HG02885 (cell line): Measurements from ENCODE around the gene ENOX1.

Source experiments
- ATAC-seq: cut with Tn5 transposase; IDR thresholded peaks from one replicate; pipeline ENCODE4 v1.9.1; 2021; ENCODE audit warnings: mild to moderate bottlenecking; ENCODE audit not compliant: unreplicated experiment, poor library complexity

ENOX1 gene

DNA sequence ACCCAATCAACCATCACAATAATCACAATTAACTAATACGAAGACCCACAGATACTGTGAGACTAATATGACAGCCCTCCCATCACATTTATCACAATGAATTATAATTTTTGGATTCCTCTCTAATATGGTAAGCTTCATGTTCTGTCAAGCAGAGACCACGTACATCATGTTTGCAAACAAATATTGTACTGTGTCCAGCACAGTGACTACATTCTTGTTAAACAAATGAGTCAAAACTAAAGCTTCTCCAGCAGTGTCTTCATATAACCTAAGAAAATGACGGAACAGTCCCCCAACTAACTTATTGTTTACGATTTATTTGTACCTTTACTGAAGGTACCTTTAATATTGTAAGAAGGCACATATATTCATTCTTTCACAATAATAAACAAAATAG, 292.6 kb downstream of the ENOX1 start:
- ATAC-seq, result no peak

GRCh38 chr13:43493496-43494000, 293.2 kb downstream of the ENOX1 start:
- no peak for ATAC-seq

DNA sequence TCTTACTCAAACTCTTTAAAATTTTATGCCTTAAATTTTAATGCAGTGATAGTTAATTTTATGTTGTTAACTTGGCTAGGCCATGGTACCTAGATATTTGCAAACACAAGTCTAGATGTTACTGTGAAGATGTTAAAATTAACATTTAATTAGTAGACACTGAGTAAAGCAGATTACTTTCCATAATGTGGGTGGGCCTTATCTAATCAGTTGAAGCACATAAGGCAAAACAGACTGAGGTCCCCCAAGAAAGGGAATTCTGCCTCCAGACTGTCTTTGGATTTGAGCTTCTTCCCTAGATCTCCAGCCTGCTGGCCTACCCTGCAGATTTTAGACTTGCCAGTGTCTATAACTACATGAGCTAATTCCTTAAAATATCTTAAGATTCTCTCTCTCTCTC, 294.0 kb downstream of the ENOX1 start:
- ATAC-seq, result no peak

- ATAC-seq, result no peak
These were observed 294.5 kb downstream of the ENOX1 start for GRCh38 chr13:43492311-43492710.

GRCh38 chr13:43489233-43489632, 297.5 kb downstream of the ENOX1 start:
- no peak for ATAC-seq

- ATAC-seq, result no peak
These were observed 298.9 kb downstream of the ENOX1 start for GRCh38 chr13:43487885-43488284.

DNA sequence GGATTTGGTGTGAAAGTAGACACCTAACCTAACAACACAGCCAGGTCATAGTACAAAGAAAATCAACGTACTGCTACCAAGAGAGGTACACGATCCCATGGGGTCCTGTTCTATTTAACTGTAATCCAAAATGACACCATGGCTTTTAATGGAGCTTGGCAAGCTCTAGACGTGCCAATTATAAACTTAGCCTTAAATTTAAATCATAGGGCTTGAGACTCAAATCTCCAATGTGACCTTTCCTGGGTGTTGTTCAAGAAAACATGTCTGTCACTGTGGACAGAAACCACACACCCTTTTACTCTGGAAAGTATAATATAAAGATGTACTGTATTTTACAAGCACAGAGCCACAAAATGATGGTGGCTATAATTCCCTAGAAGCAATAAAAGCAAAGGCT, 299.3 kb downstream of the ENOX1 start:
- ATAC-seq, result no peak

- no peak for ATAC-seq
These were observed 302.1 kb downstream of the ENOX1 start for GRCh38 chr13:43484432-43485225.

DNA sequence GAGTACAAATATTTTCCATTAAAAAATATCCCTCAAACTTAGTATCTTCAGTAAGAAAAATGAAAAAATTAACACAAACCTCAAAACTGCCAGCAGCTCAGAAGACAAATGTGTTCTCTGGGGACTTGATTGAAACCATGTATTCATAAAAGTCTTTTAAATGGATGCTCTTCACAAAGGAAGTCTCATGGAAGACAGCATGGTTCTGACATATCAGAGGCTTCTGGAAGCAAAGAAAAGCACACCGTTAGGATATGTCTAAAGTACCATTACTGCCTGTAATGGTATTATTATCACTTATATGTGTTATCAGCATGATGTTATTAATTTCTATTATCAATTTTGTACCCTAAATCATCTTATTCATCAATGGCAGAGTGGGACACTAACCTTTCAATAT, 302.8 kb downstream of the ENOX1 start:
- ATAC-seq, result no peak

GRCh38 chr13:43482641-43483040, 304.1 kb downstream of the ENOX1 start:
- no peak for ATAC-seq

DNA sequence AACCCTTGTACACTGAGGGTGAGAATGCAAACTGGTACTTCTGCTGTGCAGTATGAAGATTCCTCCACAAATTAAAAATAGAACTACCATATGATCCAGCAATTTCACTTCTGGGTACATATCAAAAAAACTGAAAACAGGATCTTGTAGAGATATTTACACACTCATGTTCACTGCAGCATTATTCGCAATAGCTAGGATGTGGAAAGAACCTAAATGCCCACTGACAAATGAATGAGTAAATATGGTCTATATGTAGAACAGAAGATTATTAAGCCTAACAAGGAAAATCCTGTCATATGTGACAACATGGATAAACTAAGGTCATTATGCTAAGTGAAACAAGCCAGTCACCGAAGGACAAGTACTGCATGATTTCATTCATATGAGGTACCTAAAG, 304.7 kb downstream of the ENOX1 start:
- no peak for ATAC-seq

DNA sequence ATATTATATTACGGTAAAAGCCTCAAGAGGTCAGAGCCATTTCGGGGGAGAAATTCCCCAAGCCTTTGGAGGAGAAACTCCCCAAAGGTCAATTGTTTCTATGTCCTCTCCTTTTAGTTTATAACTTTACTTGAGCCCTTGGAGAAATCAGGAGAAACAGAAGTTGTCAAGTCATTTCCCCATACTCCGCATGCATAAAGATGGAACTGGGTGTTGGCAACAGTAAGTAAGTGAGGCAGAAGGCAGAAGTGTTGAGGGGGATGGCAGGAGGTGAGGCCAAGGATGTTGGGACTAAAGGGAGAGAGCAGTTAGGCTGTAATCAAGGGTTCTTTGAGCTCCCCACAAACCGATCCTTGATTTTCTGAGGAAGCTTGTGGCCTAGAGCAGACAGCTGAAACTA, 307.9 kb downstream of the ENOX1 start:
- ATAC-seq, result no peak

- ATAC-seq, result no peak
These were observed 308.6 kb downstream of the ENOX1 start for GRCh38 chr13:43478211-43478610.

- ATAC-seq, result no peak
These were observed 311.6 kb downstream of the ENOX1 start for GRCh38 chr13:43475140-43475539.

DNA sequence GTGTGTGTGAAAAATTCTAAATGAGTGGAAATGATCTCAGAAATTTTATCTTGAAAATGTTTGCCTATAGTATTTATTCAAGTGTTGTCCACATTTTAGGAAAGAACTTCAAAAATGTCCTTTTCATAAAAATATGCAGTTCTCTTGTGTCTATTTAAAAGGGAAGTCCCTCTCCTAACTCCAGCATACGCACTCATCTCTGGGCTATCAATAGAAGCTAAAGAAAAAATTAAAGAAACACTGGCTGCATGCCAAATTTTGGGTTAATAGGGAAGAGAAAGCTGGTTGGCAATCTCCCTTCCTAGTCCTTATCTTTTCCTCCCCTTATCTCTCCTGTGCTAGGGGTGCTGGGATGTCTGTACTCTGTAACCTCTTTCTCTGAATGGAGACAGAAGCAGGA, 313.3 kb downstream of the ENOX1 start:
- no peak for ATAC-seq

DNA sequence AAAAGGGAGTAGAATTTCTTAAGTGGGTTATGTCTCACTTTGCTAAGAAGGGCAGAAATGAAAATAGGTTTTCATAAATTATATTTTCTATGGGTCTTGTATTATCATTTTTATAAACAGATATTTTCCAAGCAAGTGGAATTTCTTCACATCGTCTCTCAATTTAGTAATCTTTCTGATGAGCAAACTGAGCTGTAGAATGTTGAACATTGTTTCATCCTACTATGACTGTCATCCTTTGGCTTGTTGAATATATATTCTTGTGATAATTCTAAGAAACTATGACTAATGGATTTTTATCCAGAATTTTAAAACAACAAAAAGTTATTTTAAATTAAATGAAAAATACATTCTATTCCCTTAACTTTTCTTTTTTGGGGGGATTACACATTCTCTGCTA, 313.8 kb downstream of the ENOX1 start:
- ATAC-seq, result no peak

- ATAC-seq, result no peak
These were observed 314.4 kb downstream of the ENOX1 start for GRCh38 chr13:43472339-43472738.

DNA sequence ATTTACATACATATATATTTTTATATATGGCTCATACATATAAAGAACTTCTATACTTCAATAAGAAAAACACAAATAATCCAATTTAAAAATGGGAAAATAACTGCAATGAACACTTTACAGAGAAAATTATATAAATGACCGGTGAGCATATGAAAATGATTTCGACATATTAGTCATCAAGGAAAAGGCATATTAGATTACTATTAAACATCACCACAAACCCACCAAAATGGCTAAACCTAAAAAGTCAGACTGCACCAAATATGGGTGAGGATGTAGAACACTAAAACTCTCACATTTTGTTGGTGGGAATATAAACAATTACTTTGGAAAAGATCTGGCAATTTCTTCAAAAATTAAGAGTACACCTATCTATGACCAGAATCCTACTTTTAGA, 316.2 kb downstream of the ENOX1 start:
- no peak for ATAC-seq

- no peak for ATAC-seq
These were observed 317.0 kb downstream of the ENOX1 start for GRCh38 chr13:43469791-43470190.

GRCh38 chr13:43464578-43465264, 322.1 kb downstream of the ENOX1 start:
- ATAC-seq, result no peak

DNA sequence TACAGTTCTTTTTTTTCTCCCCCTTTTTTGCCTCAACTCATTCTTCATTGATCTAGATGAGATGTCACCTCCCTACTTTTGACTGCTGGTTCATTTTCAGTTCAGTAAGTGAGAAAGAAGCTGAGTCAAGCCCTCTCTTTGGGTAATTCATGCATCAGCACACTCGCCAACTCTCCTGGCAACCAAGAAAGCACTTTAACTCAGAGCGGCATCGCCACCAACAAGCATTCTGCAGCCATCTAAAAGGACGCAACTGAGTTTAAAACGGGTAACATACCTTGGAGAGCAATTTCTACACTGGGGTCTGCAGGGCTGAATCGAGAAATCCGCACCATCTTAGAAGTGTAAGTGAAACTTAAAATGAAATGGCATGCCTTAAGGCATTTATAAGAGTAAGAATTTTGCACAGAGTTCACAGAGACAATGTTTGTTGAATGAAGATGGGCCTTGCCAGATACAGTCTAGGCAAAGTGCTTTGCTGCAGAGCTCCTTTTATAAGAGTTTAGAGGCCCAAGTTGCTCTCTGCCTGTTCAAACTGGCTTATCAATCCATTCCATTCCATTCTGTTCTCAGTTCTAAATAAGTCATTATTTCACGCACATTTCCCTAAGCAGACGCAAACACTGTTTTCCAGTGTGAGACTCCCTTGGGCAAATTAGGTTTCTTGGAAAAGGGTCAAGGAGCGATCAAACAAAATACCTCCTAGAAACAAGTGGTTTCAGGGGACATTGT, 338.0 kb downstream of the ENOX1 start:
- ATAC-seq, result no peak
